HL-60 (cell line): ENCODE measurements around the gene LGALS4.

Experiments
- DNase-seq, 2 experiments: peaks; one replicate each; pipeline ENCODE4 v3.0.0-alpha.2; 2010 to 2020; ENCODE audit warnings: low read depth in 1 of 2, low spot score in 1 of 2
- H3K27ac ChIP-seq: fragments of 250-450 bp; sonication (Bioruptor Pico); replicated peaks from 2 replicates; pipeline ENCODE4 v1.5.1; 2020; ENCODE audit warnings: mild to moderate bottlenecking, moderate library complexity
- H3K27me3 ChIP-seq: fragments of 250-450 bp; sonication (Bioruptor Pico); 2 replicates; pipeline ENCODE4 v1.5.1; 2021; ENCODE audit warnings: mild to moderate bottlenecking, moderate library complexity; ENCODE audit not compliant: insufficient read depth, poor library complexity, severe bottlenecking
- H3K4me3 ChIP-seq: replicated peaks from 2 replicates; pipeline ENCODE4 v1.5.1; 2011; ENCODE audit warnings: mild to moderate bottlenecking, control low read depth, low read length; ENCODE audit not compliant: insufficient read depth
- CTCF ChIP-seq: IDR thresholded peaks from one replicate; pipeline ENCODE4 v1.5.1; 2011; ENCODE audit warnings: low read length, control low read depth, inconsistent platforms; ENCODE audit not compliant: insufficient read depth
- GABPA ChIP-seq: IDR thresholded peaks from 2 replicates; pipeline ENCODE4 v1.6.1; 2012; ENCODE audit warnings: low read depth
- POLR2AphosphoS5 ChIP-seq: IDR thresholded peaks from 2 replicates; pipeline ENCODE4 v1.6.1; 2012; ENCODE audit warnings: low read depth
- SPI1 ChIP-seq: IDR thresholded peaks from 2 replicates; pipeline ENCODE4 v1.6.1; 2012; ENCODE audit warnings: low read depth, mild to moderate bottlenecking, borderline replicate concordance
- TF ChIP-seq, protein P1 (sequence below): IDR thresholded peaks from 2 replicates; pipeline ENCODE4 v1.6.1; 2012; ENCODE audit warnings: low read depth; ENCODE audit not compliant: insufficient replicate concordance

LGALS4 gene

DNA sequence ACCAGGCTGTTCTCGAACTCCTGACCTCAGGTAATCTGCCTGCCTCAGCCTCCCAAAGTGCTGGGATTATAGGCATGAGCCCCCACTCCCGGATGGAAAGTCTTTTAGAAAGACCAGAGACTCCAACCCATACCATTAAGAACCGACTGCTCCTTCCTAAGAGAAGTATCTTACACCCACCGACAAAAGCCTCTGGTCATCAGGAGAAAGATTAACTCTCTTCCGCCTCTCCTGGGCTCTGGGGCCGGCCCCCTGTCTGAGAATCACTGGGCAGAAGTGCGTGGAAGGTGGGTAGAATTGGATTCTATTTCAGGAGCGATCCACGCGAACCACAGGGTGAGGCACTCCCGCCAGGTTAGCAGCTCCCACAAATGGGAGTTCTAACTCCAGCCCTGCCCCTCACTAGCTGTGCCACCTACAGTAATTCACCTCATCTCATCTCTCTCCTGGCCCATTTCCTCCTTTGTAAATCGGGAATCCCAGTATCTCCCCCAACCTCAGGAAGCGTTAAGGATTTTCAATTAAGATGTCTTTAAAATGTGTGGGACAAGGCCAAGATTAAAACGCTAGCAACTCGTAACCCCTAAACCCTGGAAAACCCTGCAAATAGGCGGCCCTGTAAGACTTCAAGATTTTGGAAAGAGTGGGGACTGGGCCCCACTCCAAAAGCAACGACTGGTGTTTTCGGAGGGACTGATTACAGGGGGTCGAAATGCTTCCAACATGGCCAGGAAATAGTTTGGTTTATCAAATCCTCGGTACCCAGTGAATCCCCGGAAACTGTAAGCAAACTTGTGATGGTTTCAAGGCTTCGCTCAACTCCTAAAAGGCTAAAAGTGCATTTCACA is 35.8 kb upstream of the LGALS4 start:
- no peak for TF ChIP-seq CTCF
- no peaks in the 10 kb centered on the region for H3K27me3 ChIP-seq
- DNase-seq = no peak
- H3K27ac ChIP-seq = peak overlapping the region; percentile 83
- peak overlapping the region; percentile 64 for H3K4me3 ChIP-seq

GRCh38 chr19:38846097-38846496 is 33.4 kb upstream of the LGALS4 start:
- DNase-seq = no peak
- Histone ChIP-seq H3K4me3 (no peak overlapping the region), H3K27me3 (no peaks in the 10 kb centered on the region), H3K27ac (no peak overlapping the region)
- no peak for TF ChIP-seq GABPA
- TF ChIP-seq, protein P1, sequence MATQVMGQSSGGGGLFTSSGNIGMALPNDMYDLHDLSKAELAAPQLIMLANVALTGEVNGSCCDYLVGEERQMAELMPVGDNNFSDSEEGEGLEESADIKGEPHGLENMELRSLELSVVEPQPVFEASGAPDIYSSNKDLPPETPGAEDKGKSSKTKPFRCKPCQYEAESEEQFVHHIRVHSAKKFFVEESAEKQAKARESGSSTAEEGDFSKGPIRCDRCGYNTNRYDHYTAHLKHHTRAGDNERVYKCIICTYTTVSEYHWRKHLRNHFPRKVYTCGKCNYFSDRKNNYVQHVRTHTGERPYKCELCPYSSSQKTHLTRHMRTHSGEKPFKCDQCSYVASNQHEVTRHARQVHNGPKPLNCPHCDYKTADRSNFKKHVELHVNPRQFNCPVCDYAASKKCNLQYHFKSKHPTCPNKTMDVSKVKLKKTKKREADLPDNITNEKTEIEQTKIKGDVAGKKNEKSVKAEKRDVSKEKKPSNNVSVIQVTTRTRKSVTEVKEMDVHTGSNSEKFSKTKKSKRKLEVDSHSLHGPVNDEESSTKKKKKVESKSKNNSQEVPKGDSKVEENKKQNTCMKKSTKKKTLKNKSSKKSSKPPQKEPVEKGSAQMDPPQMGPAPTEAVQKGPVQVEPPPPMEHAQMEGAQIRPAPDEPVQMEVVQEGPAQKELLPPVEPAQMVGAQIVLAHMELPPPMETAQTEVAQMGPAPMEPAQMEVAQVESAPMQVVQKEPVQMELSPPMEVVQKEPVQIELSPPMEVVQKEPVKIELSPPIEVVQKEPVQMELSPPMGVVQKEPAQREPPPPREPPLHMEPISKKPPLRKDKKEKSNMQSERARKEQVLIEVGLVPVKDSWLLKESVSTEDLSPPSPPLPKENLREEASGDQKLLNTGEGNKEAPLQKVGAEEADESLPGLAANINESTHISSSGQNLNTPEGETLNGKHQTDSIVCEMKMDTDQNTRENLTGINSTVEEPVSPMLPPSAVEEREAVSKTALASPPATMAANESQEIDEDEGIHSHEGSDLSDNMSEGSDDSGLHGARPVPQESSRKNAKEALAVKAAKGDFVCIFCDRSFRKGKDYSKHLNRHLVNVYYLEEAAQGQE = no peak
- TF ChIP-seq SPI1 = no peak
- TF ChIP-seq CTCF = no peak
- no peak for TF ChIP-seq POLR2AphosphoS5

GRCh38 chr19:38845374-38846024 is 32.8 kb upstream of the LGALS4 start:
- Histone ChIP-seq H3K4me3 (no peak overlapping the region), H3K27ac (no peak overlapping the region), H3K27me3 (no peaks in the 10 kb centered on the region)
- DNase-seq = no peak
- TF ChIP-seq POLR2AphosphoS5 = no peak; the same call in 1 of the 2 replicates
- TF ChIP-seq SPI1 = no peak
- no peak for TF ChIP-seq GABPA
- no peak for TF ChIP-seq CTCF
- TF ChIP-seq, protein P1 = no peak
